Adrenal gland (tissue), 12 donors: ENCODE results near the gene C1QTNF12. TPM values are rescaled to one million over a fixed set of nuclear protein-coding genes. Genes with fewer than 3 reads are reported as not detected.

ENCODE experiments used
- DNase-seq, 7 donors: peaks; one replicate each; pipeline ENCODE4 v3.0.0-alpha.2; 2019 to 2020
- H3K27ac ChIP-seq, 5 donors: fragments of 200-600 bp; sonication (generic) in 4 of 5; 1 replicate in 3 of 5; 2 replicates in 2 of 5; pipeline versions ENCODE4 v1.5.1 to v1.8.0; 2016 to 2020; ENCODE audit warnings: mild to moderate bottlenecking in 1 of 5
- H3K27me3 ChIP-seq: fragments of 200-600 bp; 2 replicates; pipeline ENCODE4 v1.8.0; 2021
- H3K36me3 ChIP-seq, 2 donors: fragments of 200-600 bp; replicated peaks in 1 of 2; 1 replicate in 1 of 2; 2 replicates in 1 of 2; pipeline versions ENCODE4 v1.5.1 to v1.8.0; 2018 to 2022
- H3K4me1 ChIP-seq, 2 donors: fragments of 200-600 bp; replicated peaks in 1 of 2; 1 replicate in 1 of 2; 2 replicates in 1 of 2; pipeline versions ENCODE4 v1.5.1 to v1.8.0; 2018 to 2021
- H3K4me3 ChIP-seq, 4 donors: fragments of 200-600 bp; sonication (generic) in 3 of 4; one replicate each; pipeline ENCODE4 v1.5.1; 2016 to 2018
- H3K9me3 ChIP-seq, 3 donors: fragments of 200-600 bp; sonication (generic) in 1 of 3; replicated peaks in 1 of 3; 1 replicate in 2 of 3; 2 replicates in 1 of 3; pipeline versions ENCODE4 v1.5.1 to v1.8.0; 2016 to 2021
- CTCF ChIP-seq, 6 experiments: fragments of 450-650 bp in 4 of 6; fragments of 200-600 bp in 2 of 6; sonication (generic) in 1 of 6; IDR thresholded peaks; 1 replicate in 5 of 6; 2 replicates in 1 of 6; pipeline versions ENCODE4 v1.5.1 to v1.8.0; 2016 to 2021; ENCODE audit warnings: antibody characterized with exemption in 6 of 6, mild to moderate bottlenecking in 2 of 6, moderate library complexity in 1 of 6
- POLR2A ChIP-seq, 2 donors: fragments of 450-650 bp; IDR thresholded peaks; one replicate each; pipeline ENCODE4 v1.6.1; 2017; ENCODE audit warnings: antibody characterized with exemption in 2 of 2, mild to moderate bottlenecking in 2 of 2, moderate library complexity in 1 of 2
- WGBS, 4 donors: extraction: QIAGEN DNeasy Blood & Tissue Kit in 2 of 4; methylation state at CpG; one replicate each; pipeline versions ENCODE4 v1.1.5 to v1.1.7; 2013 to 2017; 5-methylcytosine and 5-hydroxymethylcytosine counted together
- intact Hi-C, 2 donors: fragments of 100-400 bp; cut with DNase I; formaldehyde crosslinking; loops; one replicate each; pipeline versions ENCODE4 v1.14.1 to v1.15.0; 2022 to 2023
- polyA plus RNA-seq, 3 donors: library from polyadenylated mRNA; stranded (reverse); fragments of 200-250 nt in 2 of 3; fragments of 350-450 nt in 1 of 3; fragmentation: Illumina TruSeq in 1 of 3; extraction: RNeasy Lipid Tissue Mini Kit (QIAGEN cat#74804) in 1 of 3; gene quantifications; one replicate each; pipeline ENCODE4 v1.2.3, GENCODE V29; 2013 to 2014
- total RNA-seq, 9 donors: library from RNA; depleted of rRNA in 4 of 9; stranded (reverse); fragments of >200 nt in 4 of 9; fragments of 120-200 nt in 1 of 9; fragmentation: NEBNext Ultra II Directional in 1 of 9; extraction: Animal tissue kit (Norgen Biotek cat#: 25700) in 1 of 9; gene quantifications; one replicate each; pipeline versions ENCODE4 v1.1.0 to v1.2.4, GENCODE V29; 2013 to 2023
- donor health status: healthy with polysubstance abuse.
- donor health status: Bipolar disorder and iron deficiency.
- donor health status: DM: yes; HTN: yes; CAD: no.
- donor health status: DM: no; HTN: no; CAD: no.
- donor health status: DM: no; HTN: no; CAD: no.
- donor health status: DM: yes; HTN: yes; CAD: no.

C1QTNF12 gene
- total and polyA plus RNA-seq, 12 donors: 0.28 to 4.3 (median 1.3) TPM; not detected in 3

GRCh38 chr1:1218524-1219200 lies 27.9 kb downstream of the C1QTNF12 start:
- Histone ChIP-seq H3K4me3 (no peak overlapping the region), H3K27ac (no peak overlapping the region), H3K4me1 (peaks cover 4 to 8% of the 10 kb centered on the region in 2 donors), H3K9me3 (no peaks in the 10 kb centered on the region), H3K36me3 (peaks cover 0 to 62% of the 10 kb centered on the region in 2 donors), H3K27me3 (no peaks in the 10 kb centered on the region)
- intact Hi-C loops: no loop called here
- 94 to 100% (median 95%) methylated on average over 2 to 36 of the region's 36 CpGs for WGBS, 4 donors
- DNase-seq: no peak
- TF ChIP-seq CTCF (IDR thresholded peaks at IDR 0.05) (no peak), POLR2A (IDR thresholded peaks at IDR 0.05) (no peak)

GRCh38 chr1:1217621-1218523 lies 28.6 kb downstream of the C1QTNF12 start:
- no peaks in the 10 kb centered on the region for H3K27me3 ChIP-seq
- H3K4me3 ChIP-seq: no peak overlapping the region
- TF ChIP-seq POLR2A (IDR thresholded peaks at IDR 0.05) (no peak), CTCF (IDR thresholded peaks at IDR 0.05) (no peak)
- no peak for DNase-seq
- no peaks in the 10 kb centered on the region for H3K9me3 ChIP-seq
- 92 to 95% (median 93%) methylated on average over 32 to 52 of the region's 52 CpGs for WGBS, 4 donors
- peaks cover 4 to 8% of the 10 kb centered on the region in 2 donors for H3K4me1 ChIP-seq
- H3K36me3 ChIP-seq: peaks cover 0 to 55% of the 10 kb centered on the region in 2 donors
- no peak overlapping the region for H3K27ac ChIP-seq
- intact Hi-C loops: no loop called here

GRCh38 chr1:1216770-1217620 lies 29.5 kb downstream of the C1QTNF12 start:
- Histone ChIP-seq H3K9me3 (no peaks in the 10 kb centered on the region), H3K27me3 (no peaks in the 10 kb centered on the region), H3K4me1 (peaks cover 4 to 8% of the 10 kb centered on the region in 2 donors), H3K27ac (no peak overlapping the region), H3K36me3 (peaks cover 0 to 46% of the 10 kb centered on the region in 2 donors), H3K4me3 (no peak overlapping the region)
- 93 to 96% (median 94%) methylated on average over 74 of the region's 74 CpGs for WGBS, 4 donors
- intact Hi-C loops: no loop called here
- no peak for DNase-seq
- TF ChIP-seq CTCF (IDR thresholded peaks at IDR 0.05) (no peak), POLR2A (IDR thresholded peaks at IDR 0.05) (no peak)
